HG03060 (cell line): ENCODE results near the gene SPHKAP.
"Not testable (repeated sequence)": the region's sequence is repeated elsewhere in the genome, so short reads cannot be mapped to it uniquely, and the experiment has no call there.

ENCODE experiments used
- ATAC-seq: cut with Tn5 transposase; IDR thresholded peaks from one replicate; pipeline ENCODE4 v1.9.1; 2021; ENCODE audit warnings: low read depth, moderate number of reproducible peaks; ENCODE audit not compliant: unreplicated experiment

The SPHKAP gene

DNA sequence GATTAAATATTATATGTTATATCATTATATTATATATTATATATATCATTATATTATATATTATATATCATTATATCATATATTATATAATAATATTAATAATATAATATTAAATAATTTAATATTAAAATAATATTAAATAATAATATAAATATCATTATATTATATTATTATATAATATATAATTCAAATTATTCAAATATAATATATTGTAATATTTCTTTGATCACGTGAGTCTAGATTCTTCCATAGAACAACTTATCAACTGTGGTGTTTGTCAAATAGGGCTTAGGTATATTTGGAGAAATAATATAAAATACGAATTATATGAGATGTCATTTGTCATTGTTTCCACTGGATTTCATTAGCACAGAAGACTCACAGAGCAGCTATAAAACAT is 77.3 kb downstream of the SPHKAP start:
- ATAC-seq: no peak

DNA sequence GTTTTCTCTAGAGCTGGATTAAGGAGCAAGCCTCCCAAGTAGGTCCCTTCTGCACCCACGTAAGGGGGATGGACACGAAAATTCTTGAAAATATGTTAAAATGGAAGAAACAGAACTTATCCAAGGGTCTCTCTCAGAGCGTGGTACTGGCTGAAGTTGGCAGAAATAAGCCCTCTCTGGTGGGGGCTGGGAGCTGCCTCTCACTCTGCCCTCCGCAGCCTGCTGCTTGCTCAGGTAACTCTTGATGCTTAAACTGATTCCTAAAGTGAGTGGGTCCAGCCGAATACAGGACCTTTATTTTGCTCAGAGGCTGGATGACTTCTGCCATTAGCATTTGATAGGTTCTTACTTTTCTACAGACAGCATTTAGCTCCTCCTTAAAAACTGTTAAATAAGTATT is 78.1 kb downstream of the SPHKAP start:
- ATAC-seq: no peak

DNA sequence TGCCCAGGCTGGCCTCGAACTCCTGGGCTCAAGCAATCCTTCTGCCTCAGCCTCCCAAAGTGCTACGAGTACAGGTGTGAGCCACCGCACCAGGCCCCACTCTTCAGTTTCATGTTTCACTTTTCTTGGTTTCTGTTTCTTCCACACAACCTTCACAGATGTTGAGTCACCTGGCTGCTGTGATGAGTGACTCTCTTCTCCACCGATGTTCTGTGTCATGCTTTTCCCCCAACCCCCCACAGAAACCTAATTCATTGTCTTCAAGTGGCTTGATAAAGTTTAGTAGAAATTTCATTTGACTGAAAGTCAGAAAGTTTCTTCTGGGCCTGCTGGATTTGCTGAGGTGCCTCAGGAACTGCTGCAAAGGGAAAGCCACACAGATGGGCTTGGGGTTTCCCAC is 78.5 kb downstream of the SPHKAP start:
- ATAC-seq: peak; percentile 49

DNA sequence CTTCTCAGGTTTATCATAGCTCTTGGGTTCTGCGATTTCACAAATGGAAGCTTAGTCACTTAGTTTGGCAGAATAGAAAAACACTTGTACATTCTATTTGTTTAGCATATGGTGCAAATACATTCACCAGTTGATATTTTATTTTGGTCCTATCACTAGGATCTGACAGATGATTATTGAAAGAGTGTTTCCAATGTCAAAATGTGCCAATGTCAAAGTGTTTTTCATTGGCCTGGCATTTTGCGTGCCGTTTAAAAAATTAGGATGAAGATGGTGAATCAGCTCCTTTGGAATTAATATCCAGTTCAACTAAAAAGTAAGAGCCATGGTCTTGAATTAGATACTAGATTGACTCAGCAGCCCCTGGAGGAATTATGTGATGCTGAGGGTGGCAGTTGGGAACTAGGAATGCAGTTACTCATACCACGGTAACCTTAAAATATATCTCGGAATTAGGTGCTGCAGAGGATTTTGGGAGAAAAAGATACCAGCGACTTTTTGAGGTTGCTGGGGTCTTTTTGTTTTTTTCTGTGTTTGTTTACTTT is 87.0 kb downstream of the SPHKAP start:
- ATAC-seq: no peak

DNA sequence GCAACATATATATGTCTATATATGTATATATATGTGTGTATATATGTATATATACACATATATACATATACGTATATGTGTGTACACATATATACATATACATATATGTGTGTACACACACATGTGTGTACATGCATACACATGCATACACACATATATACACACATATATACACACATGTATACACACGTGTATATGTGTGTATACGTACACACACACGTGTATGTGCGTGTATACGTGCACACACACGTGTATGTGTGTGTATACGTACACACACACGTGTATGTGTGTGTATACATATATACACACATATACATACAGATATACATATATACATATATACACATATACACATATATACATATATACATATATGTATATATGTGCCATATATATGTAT is 89.4 kb downstream of the SPHKAP start:
- no peak for ATAC-seq

DNA sequence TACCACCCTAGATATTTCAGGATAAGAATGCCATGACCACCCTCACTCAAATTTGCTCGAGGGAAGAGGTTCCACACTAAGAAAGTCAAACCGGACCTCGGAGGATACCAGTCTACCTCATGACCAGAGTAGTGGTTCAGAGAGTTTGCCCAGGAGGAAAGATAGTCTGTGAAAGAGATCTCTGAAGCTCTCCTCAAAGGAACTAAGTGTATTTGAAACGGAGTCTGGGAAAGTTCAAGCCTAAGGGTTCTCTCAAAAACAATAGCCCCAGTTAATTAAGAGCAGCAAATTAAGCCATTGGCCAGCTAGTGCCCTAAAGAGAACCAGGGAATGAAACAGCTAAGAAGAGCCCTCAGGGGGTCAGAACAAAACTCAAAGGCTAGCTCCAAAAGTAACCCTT is 94.9 kb downstream of the SPHKAP start:
- no peak for ATAC-seq

DNA sequence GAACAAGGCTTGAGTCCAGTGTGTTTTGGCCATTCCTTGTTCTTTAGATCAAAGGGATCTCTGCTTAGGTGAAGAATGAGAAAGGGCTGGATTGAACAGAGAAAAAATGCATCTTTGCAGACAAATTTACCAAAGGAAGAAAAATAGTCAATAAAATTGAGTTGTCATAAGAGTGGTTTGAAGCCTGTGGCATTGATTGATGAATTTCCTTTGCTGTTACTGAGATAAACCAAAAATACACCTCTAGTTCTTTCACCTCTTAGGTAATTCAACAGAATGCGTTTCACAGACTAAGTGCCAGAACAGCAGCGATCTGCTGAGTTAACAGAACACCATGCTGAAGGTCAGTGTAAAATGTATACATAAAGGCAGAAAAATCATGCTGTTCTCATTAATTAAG is 96.8 kb downstream of the SPHKAP start:
- ATAC-seq: no peak

DNA sequence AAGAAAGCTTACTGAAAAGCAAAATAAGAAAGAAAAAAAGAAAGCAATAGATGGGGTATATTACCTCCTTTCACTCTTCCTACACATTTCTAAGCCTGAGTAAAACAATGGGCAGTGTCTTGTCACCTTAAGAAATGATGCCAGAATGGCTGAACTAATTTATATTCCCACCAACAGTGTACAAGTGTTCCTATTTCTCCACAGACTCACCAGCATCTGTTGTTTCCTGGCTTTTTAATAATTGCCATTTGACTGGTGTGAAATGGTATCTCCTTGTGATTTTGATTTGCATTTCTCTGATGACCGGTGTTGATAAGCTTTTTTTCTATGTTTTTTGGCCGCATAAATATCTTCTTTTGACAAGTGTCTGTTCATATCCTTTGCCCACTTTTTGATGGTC is 98.4 kb downstream of the SPHKAP start:
- no peak for ATAC-seq

DNA sequence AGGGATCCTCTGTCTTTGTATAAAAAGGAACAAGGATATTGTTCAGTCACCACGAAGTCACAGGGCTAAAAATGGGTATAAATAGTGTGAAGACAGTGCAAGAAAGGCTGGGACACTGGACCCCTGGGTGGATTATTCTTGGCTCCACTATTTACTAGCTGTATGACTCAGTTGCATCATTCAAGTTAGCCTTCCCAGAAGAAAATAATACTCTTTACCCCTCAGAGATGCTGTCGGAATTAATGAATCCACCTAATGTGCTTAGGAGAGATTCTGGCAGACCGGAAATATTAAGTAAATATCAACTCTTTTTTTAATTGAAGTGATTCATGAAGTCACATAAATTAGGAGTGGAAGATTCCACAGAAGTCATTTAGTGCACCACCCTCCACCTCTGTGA is 98.9 kb downstream of the SPHKAP start:
- ATAC-seq: no peak

DNA sequence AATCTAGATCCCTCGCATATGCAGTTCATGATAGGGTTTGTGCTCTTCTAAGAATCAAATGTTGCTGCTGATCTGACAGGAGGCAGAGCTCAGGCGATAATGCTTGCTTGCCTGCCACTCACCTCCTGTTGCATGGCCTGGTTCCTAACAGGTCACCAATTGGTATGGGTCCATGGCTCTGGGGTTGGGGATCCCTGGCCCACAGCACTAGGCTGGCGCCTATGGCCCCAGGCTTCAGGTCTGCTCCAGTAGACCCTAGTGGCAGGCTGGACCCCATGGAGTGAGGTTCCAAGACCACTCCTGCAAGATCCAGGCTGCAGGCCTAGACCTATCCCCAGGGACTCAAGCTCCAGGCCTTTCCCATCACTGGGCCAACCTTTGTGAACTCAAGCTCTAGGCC is 102.3 kb downstream of the SPHKAP start:
- ATAC-seq: no peak

DNA sequence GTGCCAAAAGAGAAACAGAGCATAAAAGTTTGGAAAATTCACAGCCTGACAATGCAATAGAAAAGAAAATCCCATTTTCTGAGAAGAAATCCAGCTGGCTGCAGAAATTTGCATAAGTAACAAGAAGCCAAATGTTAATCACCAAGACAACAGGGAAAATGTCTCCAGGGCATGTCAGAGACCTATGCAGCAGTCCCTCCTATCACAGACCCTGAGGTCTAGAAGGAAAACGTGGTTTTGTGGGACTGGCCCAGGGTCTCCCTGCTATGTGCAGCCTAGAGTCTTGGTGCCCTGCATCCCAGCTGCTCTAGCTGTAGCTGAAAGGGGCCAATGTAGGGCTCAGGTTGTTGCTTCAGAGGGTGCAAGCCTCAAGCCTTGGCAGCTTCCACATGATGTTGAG is 104.8 kb downstream of the SPHKAP start:
- ATAC-seq: not testable (repeated sequence)

DNA sequence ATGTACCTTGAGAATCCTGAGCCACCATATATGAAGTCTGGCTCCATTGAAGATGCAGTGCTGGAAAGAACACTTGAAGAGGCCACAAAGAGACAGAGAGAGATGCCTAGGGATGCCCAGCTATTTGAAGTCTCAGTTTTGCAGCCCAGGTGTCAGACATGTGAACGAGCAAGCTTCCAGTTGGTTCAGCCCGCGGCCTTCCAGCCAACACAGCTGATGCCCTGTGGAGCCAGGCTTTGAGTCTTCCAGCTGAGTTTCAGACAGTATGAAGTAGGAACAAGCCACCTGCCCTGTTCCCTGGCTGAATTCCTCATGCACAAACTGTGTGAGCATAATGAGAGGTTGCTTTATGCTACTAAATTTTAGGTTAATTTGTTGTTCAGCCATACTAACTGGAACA is 108.8 kb downstream of the SPHKAP start:
- no peak for ATAC-seq

DNA sequence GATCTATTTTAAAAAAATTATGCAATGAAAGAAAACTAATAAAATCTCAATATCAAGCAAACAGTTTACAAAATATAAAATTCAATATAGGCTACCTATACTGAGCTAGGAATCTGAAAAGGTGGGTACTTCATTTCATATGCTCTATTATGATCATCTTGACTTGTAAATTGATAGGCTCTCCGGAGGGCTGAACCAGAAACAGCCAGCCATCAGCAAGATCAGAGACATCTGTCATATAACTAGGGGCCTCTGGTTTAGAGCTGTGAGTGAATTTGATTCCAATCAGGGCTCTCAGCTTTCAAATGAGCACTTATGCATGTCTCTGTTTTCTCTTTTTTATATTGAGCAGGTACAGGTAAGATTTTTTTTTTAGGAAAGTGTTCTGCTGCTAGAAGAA is 114.2 kb downstream of the SPHKAP start:
- no peak for ATAC-seq

DNA sequence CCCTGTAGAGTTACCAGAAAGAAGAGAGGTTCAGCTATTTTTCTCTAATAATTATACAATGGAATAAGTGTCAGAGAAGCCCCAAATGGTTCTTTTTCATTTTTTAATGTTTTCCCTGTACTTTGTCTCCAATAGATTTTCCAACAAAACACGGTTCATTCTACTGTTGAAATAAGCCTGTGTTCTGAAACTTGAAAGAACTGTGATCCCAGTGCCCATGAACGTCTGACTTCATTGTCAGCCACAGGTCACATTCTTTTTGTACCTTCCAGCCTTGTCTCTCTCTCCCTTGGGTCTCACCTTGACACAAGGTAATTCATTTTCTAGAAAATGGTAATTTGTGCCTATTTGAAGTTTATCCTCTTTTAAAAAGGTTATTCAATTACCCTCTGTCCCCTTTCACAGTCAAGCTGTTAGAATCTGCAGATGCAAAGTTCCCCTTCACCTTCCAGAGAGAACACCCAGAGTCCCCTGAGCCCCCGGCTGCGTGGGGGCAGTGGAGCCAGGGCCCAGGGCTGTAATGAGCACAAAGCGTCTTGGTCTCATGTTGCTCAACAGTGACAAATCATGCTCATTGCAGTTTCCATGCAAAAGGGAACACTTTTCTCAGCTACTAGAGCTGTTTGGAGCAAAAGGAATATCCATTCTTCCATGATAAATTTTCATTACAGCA is 115.2 kb downstream of the SPHKAP start:
- no peak for ATAC-seq

DNA sequence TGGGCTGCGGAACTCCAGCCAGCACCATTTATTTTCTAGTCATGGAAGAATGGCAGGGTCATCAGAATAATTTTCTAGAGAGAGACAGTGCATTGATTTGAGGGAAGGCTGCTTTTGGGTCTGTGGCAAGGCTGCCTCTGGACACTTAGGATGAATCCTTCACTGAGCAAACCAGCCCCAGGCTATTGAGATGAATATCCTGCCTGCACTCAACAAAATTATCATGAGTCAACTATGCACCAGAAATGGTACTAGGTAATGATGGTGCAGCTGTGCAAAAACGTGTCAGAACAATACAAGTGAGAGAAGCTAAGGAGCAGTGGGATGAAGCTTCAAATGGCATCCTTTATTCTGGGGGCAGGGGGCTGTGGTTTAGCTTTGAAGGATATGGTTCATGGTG is 115.8 kb downstream of the SPHKAP start:
- no peak for ATAC-seq

DNA sequence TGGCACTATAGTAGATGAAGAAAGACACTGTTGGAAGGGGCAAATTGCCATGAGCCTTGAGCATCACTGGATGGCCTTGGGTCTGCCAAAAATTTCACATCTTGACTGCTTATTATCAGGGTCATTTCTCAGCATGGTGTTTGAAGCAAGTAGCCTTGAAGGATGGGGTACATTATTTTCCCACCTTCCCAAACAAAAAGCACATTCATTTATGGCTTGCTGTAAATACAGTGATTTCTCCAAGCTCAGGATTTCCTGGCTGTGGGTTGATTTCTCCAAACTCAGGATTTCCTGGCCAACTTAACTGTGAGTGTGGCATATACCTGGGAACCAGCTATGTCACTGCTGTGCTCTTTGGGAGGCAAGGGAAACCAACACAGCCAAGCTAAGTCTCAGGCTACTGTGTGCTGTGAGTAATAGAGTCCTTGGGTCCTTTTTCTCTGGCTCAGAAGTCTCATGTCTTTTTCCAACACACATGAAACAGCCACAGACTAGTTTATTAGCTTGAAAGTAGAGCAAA is 116.6 kb downstream of the SPHKAP start:
- ATAC-seq: no peak

DNA sequence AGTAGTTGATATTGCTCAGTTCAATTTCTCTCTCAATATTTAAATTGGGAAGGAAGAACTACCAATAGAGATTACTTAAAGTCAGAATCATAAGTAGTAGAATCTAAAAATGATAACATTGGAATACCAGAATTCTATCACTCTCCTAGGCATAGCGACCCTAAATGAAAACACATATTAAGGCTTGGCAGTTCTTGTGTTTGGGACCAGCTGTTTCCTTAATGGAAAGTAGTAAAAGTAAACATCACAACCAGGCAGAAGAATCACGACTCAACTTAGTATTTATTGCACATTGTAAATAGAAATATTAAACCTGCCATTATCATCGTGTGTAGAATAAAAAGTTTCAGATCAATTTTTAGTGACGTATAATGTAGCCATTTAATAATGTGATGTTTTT is 117.5 kb downstream of the SPHKAP start:
- ATAC-seq: no peak

DNA sequence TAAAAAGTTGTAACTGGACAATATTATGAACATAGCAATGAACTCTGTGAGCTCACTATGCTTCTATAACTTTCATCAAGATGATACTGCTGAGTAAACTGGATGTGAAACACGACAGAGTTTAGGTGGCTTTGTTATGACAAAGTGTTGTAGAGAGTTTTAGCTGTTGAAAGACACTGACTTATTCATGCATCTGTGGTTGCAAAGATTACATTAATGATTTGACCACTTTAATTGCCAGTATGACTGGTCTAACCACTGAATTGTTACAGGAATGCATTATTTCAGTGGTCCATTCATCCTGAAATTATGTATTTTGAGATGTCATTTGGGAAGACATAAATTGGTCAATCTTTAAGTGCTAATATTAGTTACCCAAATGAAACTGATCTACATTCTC is 117.9 kb downstream of the SPHKAP start:
- no peak for ATAC-seq

DNA sequence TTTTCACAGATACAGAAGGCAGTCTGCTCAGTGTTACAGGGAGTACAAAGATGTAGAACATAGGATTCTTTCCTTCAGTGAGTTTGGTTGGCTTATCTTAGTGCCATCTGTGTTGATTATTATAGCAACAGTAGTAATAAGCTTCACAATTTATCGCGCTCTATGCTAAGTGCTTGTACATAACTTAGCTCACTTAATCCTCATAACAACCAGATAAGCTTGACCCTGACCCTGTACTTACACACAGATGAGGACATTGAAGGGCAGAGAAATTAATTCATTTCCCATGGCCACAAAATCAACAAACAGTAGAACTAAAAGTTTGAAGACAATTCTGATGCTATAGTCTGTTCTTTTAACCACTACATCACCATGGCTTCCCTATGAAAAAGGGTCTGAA is 121.8 kb downstream of the SPHKAP start:
- ATAC-seq: no peak

DNA sequence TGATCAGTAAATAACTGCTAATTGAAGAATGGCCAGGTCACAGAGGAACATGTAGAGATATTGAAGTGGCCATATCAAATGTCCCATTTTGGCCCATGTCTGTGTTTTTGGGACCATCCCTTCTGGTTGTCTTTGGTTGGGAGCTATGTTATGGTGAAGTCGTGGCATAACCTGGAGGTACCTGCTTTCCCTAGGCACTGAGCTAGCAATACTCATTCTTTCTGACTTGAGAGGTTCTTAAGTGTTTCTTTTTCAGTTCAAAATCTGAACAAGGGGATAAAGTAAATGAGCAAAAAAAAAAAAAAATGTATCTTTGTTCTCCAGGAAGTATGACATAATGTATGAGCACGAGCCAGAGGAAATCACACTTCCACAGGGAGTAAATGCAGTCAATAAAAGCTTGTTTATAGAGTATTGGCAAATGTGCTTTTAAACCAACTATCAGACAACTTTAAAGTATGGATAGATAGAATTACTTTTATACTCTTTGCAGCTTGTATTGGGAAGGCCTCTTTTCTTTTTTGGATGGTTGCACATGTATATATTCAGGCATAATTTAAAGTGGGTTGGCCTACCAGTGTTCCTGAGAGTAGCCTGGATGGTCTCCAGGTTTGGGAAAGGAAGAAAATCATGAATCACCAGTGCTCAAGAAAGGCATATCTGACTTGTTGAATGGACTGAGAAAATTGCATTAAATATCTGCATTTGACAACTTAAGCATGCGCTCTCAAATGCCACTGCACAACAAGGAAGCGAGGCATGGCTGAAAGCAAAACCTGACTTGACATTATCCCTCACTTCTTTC is 125.0 kb downstream of the SPHKAP start:
- no peak for ATAC-seq

DNA sequence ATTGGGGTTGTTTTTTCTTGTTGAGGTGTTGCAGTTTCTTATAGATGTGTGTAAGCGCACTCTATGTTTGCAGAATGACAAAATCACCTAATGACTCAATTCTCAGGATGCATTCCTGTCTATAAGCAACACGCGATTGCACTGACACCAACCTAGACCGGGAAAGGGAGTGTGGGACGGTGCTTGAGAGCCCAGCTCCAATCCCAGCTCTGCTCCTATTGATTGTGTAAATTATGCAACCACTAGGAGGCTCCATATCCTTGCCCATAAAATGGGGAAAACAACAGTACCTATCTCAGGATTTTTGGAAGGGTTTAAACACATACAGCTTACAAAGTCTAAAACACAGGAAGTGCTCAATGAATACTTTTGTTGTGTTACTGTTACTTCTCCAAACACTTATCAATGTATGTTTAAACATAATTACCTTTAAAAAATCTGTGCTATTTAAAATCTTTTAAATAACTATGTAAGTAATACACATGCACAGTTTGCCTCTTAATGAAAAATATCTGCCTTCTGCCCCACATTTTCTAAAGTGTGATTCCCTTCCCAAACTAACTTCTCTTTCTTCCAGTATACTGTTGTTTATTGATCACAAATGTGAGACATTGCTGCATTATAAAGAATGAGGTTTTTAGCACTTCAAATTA is 132.5 kb downstream of the SPHKAP start:
- no peak for ATAC-seq
